ENCODE data around the gene TRPM4.

- TF ChIP-seq CTCF (IDR thresholded peaks at IDR 0.05; ENCODE audit: low read depth, low read length, missing input control) (no peak), MAX (IDR thresholded peaks at IDR 0.05) (no peak), REST (IDR thresholded peaks at IDR 0.05) (no peak), ATF3 (IDR thresholded peaks at IDR 0.05) (no peak), RAD21 (IDR thresholded peaks at IDR 0.05) (no peak), HNF4A (conservative IDR thresholded peaks at IDR 0.05) (no peak), GABPA (IDR thresholded peaks at IDR 0.05 in 1 of 2, conservative IDR thresholded peaks at IDR 0.05 in 1 of 2) (no peak), JUND (IDR thresholded peaks at IDR 0.05) (no peak), YY1 (IDR thresholded peaks at IDR 0.05) (no peak), TAF1 (conservative IDR thresholded peaks at IDR 0.05) (no peak), SP1 (IDR thresholded peaks at IDR 0.05) (no peak)
Observed at GRCh38 chr19:49165865-49166301, 8.3 kb downstream of the TRPM4 start.

Data from liver (tissue), 3 donors.